OCI-LY7 (cell line): ENCODE data around the gene GNAZ. TPM values are rescaled to one million over a fixed set of nuclear protein-coding genes. Genes with fewer than 3 reads are reported as not detected.

ENCODE experiments used
- BruUV-seq: library from RNA; stranded (reverse); fragments of 400-500 nt; replicated peaks from 2 replicates; lab custom pipeline; 2021; lab: Mats Ljungman, UMichigan
- CTCF ChIA-PET: fragments of 300-600 bp; sonication (Branson Sonifier 250); formaldehyde crosslinking; loops from one replicate; lab custom pipeline; 2022; ENCODE audit warnings: antibody characterized with exemption; ENCODE audit not compliant: unreplicated experiment; lab: Charles Lee
- POLR2A ChIA-PET: fragments of 300-600 bp; sonication (Branson Sonifier 250); formaldehyde crosslinking; loops from one replicate; lab custom pipeline; 2022; ENCODE audit warnings: antibody characterized with exemption; lab: Charles Lee
- DNase-seq: peaks from one replicate; pipeline ENCODE4 v3.0.0-alpha.2; 2015; ENCODE audit warnings: low spot score
- H2AFZ ChIP-seq: fragments of 200-600 bp; sonication (generic), shearing (Covaris generic); 2 replicates; pipeline ENCODE4 v1.6.1; 2014; ENCODE audit warnings: mild to moderate bottlenecking, antibody characterized with exemption, low read length, moderate library complexity
- H3K27ac ChIP-seq: fragments of 200-600 bp; sonication (generic); 2 replicates; pipeline ENCODE4 v1.5.1; 2014; ENCODE audit warnings: mixed run types, low read depth, mild to moderate bottlenecking, moderate library complexity, low read length, inconsistent platforms; ENCODE audit not compliant: poor library complexity, severe bottlenecking
- H3K36me3 ChIP-seq: fragments of 200-600 bp; sonication (generic); 2 replicates; pipeline ENCODE4 v1.6.1; 2014; ENCODE audit warnings: mild to moderate bottlenecking, antibody characterized with exemption, low read length, moderate library complexity, mixed read lengths; ENCODE audit not compliant: insufficient read depth
- H3K4me1 ChIP-seq: fragments of 200-600 bp; sonication (generic); 2 replicates; pipeline ENCODE4 v1.5.1; 2014; ENCODE audit warnings: mild to moderate bottlenecking, low read length; ENCODE audit not compliant: insufficient read depth, poor library complexity, severe bottlenecking
- H3K4me2 ChIP-seq: fragments of 200-600 bp; sonication (generic); 2 replicates; pipeline ENCODE4 v1.6.1; 2014; ENCODE audit warnings: mild to moderate bottlenecking, low read length
- H3K4me3 ChIP-seq: fragments of 200-600 bp; sonication (generic); 2 replicates; pipeline ENCODE4 v1.5.1; 2014; ENCODE audit warnings: mild to moderate bottlenecking, low read depth, low read length; ENCODE audit not compliant: poor library complexity, severe bottlenecking
- H3K79me2 ChIP-seq: fragments of 200-600 bp; sonication (generic); 2 replicates; pipeline ENCODE4 v1.6.1; 2016; ENCODE audit warnings: low read depth, mild to moderate bottlenecking, low read length, moderate library complexity, mixed read lengths; ENCODE audit not compliant: insufficient read depth
- H3K9me2 ChIP-seq: fragments of 200-600 bp; sonication (generic); 2 replicates; pipeline ENCODE4 v1.6.1; 2016; ENCODE audit warnings: mild to moderate bottlenecking, low read length, mixed read lengths; ENCODE audit not compliant: insufficient read depth
- H3K9me3 ChIP-seq: fragments of 200-600 bp; sonication (generic); 2 replicates; pipeline ENCODE4 v1.6.1; 2014; ENCODE audit warnings: mild to moderate bottlenecking, mixed run types, low read length, mixed read lengths
- H4K20me1 ChIP-seq: fragments of 200-600 bp; sonication (generic); 2 replicates; pipeline ENCODE4 v1.6.1; 2014; ENCODE audit warnings: mild to moderate bottlenecking, antibody characterized with exemption, low read length, moderate library complexity, mixed read lengths; ENCODE audit not compliant: insufficient read depth
- CTCF ChIP-seq: fragments of 200-600 bp; sonication (generic); conservative IDR thresholded peaks from 2 replicates; pipeline ENCODE4 v1.5.1; 2014; ENCODE audit warnings: mild to moderate bottlenecking, antibody characterized with exemption, low read length, moderate library complexity, mixed read lengths
- EZH2phosphoT487 ChIP-seq: fragments of 200-600 bp; sonication (generic); IDR thresholded peaks from 2 replicates; pipeline ENCODE4 v1.6.1; 2018; ENCODE audit warnings: low read depth, borderline replicate concordance, mild to moderate bottlenecking, mixed run types, antibody characterized with exemption, low read length, moderate library complexity, mixed read lengths
- intact Hi-C: fragments of 100-400 bp; cut with micrococcal nuclease; formaldehyde crosslinking; loops from one replicate; pipeline ENCODE4 v1.10.0; 2022; ENCODE audit not compliant: unreplicated experiment
- total RNA-seq, 2 experiments: library from RNA; depleted of rRNA in 1 of 2; stranded (reverse); fragments of >200 nt in 1 of 2; shearing (Covaris generic) in 1 of 2; gene quantifications; 2 replicates each; pipeline ENCODE4 v1.2.3, GENCODE V29; 2014 to 2022

GNAZ gene
- total RNA-seq, 2 experiments from 2014 or later: 38.5 to 46.4 TPM

- no TSS peak for BruUV-seq
- H3K27ac ChIP-seq: no peak overlapping the region
- no peak overlapping the region for H3K4me3 ChIP-seq
- H3K9me2 ChIP-seq: no peaks in the 10 kb centered on the region
- no peaks in the 10 kb centered on the region for H3K79me2 ChIP-seq
- DNase-seq: no peak
- intact Hi-C loops: no loop called here
- peaks cover 16% of the 10 kb centered on the region for H3K4me1 ChIP-seq
- ChIA-PET CTCF (no interaction called here), POLR2A (interaction anchor here (1.9 kb wide), 1 partner anchor 10 kb away, joined by 4 read pairs; no protein-coding TSS in a partner anchor)
- peaks cover 11% of the 10 kb centered on the region; the same call in 1 of the 2 replicates for H3K36me3 ChIP-seq
- no peak overlapping the region for H3K4me2 ChIP-seq
- H2AFZ ChIP-seq: no peak overlapping the region
- no peaks in the 10 kb centered on the region for H4K20me1 ChIP-seq
- no peak for TF ChIP-seq EZH2phosphoT487
- TF ChIP-seq CTCF: no peak
- no peaks in the 10 kb centered on the region for H3K9me3 ChIP-seq
Measured at GRCh38 chr22:23117891-23118646, 47.8 kb downstream of the GNAZ start.

- H4K20me1 ChIP-seq: no peaks in the 10 kb centered on the region
- peaks cover 13% of the 10 kb centered on the region; the same call in 1 of the 2 replicates for H3K36me3 ChIP-seq
- no peaks in the 10 kb centered on the region for H3K79me2 ChIP-seq
- no peaks in the 10 kb centered on the region for H3K9me2 ChIP-seq
- no peak overlapping the region for H2AFZ ChIP-seq
- BruUV-seq: no TSS peak
- DNase-seq: no peak
- no peak overlapping the region for H3K4me3 ChIP-seq
- ChIA-PET POLR2A (interaction anchor here (1.9 kb wide), 1 partner anchor 9 kb away, joined by 4 read pairs; no protein-coding TSS in a partner anchor), CTCF (no interaction called here)
- H3K9me3 ChIP-seq: no peaks in the 10 kb centered on the region
- peaks cover 11% of the 10 kb centered on the region for H3K4me1 ChIP-seq
- intact Hi-C loops: no loop called here
- TF ChIP-seq EZH2phosphoT487 (no peak), CTCF (no peak)
- H3K4me2 ChIP-seq: no peak overlapping the region
- no peak overlapping the region for H3K27ac ChIP-seq
Measured at GRCh38 chr22:23118647-23119493, 48.6 kb downstream of the GNAZ start.
